ENCODE measurements around the gene NIPBL. TPM values are rescaled to one million over a fixed set of nuclear protein-coding genes. Genes with fewer than 3 reads are reported as not detected.
A peak's percentile ranks its signal among the peaks of the same experiment; 100 is the strongest.
"Not testable (repeated sequence)": the region's sequence is repeated elsewhere in the genome, so short reads cannot be mapped to it uniquely, and the experiment has no call there.

The NIPBL gene
- total RNA-seq, 1 donor, result 41.8 TPM

DNA sequence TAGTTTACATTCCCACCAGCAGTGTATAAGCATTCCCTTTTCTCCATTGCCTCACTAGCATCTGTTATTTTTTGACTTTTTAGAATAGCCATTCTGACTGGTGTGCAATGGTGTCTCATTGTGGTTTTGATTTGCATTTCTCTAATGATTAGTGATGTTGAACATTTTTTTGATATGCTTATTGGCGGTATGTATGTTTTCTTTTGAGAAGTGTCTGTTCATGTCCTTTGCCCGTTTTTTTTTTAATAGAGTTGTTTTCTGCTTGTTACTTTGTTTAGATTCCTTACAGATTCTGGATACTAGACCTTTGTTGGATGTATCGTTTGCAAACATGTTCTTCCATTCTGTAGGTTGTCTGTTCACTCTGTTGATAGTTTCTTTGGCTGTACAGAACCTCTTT is 25.3 kb downstream of the NIPBL start:
- no peak overlapping the region for H3K4me3 ChIP-seq (ENCODE audit: low read depth, low read length)
- TF ChIP-seq CTCF (IDR thresholded peaks at IDR 0.05; ENCODE audit: insufficient read depth, low read length), result no peak
- DNase-seq (ENCODE audit: low read depth), result no peak

- TF ChIP-seq CTCF (IDR thresholded peaks at IDR 0.05; ENCODE audit: insufficient read depth, low read length), result no peak
- H3K4me3 ChIP-seq (ENCODE audit: low read depth, low read length), result no peak overlapping the region
- no peak for DNase-seq (ENCODE audit: low read depth)
Observed at GRCh38 chr5:36902353-36902752, 25.8 kb downstream of the NIPBL start.

DNA sequence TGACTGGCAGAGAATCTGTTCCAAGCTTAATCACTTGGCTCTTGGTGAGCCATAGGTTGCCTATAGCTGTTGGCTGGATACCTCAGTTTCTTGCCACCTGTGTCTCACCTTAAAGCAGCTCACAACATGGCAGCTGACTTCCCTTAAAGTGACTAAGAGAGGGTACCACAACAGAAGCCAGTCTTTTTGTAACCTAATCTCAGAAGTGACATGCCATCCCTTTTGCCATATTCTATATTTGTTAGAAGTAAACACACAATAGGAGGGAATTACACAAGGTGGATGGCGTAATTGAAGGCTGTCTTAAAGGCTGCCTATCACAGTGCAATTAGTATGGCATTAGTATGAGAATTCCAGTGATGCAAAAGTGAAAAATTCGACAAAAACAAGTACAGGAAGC is 28.1 kb downstream of the NIPBL start:
- DNase-seq (ENCODE audit: low read depth), result no peak
- TF ChIP-seq CTCF (IDR thresholded peaks at IDR 0.05; ENCODE audit: insufficient read depth, low read length), result no peak

DNA sequence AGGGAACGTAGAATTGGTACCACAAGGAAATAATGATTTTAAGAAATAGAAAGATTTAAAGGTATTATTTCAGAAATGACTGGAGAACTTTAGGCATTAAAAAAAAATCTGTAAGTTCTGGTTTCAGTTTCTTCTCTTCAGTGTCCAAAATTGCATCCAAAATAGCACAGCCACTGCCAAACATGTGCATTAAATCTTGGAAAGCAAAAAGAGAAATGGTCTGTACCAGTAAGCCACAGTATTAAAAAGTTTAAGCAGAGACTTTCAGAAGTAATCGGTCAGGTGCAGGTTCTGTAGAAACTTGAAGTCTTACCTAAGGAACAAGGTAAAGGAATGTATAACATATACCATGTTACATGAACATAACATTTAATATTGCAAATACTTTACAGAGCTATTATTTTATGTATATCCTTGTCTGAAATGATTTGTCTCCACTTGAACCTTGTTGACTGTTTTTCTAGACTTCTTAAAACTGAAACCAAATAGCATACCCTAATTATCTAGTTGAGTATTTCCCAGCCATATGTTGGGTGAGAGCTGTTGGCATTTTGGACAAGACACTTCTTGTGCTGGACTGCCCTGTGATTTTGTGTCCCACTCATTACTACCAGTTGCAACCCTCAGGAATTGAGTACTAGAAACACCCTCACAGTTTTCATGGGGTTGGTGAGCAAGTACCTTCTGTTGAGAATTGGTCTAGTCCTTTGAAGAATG is 32.1 kb downstream of the NIPBL start:
- DNase-seq (ENCODE audit: low read depth), result peak; percentile 32
- H3K4me3 ChIP-seq (ENCODE audit: low read depth, low read length), result no peak overlapping the region
- TF ChIP-seq CTCF (IDR thresholded peaks at IDR 0.05; ENCODE audit: insufficient read depth, low read length), result no peak

More for the DNA sequence above, 28.1 kb downstream of the NIPBL start:
- no peak overlapping the region for H3K4me3 ChIP-seq (ENCODE audit: low read depth, low read length)

GRCh38 chr5:36915653-36916052 is 39.1 kb downstream of the NIPBL start:
- DNase-seq (ENCODE audit: low read depth), result peak; percentile 55
- no peak for TF ChIP-seq CTCF (IDR thresholded peaks at IDR 0.05; ENCODE audit: insufficient read depth, low read length)
- H3K4me3 ChIP-seq (ENCODE audit: low read depth, low read length), result no peak overlapping the region

DNA sequence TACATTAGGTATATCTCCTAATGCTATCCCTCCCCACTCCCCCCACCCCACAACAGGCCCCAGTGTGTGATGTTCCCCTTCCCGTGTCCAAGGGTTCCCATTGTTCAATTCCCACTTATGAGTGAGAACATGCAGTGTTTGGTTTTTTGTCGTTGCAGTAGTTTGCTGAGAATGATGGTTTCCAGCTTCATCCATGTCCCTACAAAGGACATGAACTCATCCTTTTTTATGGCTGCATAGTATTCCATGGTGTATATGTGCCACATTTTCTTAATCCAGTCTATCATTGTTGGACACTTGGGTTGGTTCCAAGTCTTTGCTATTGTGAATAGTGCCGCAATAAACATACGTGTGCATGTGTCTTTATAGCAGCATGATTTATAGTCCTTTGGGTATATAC is 40.0 kb downstream of the NIPBL start:
- H3K4me3 ChIP-seq (ENCODE audit: low read depth, low read length); DNase-seq (ENCODE audit: low read depth): not testable (repeated sequence)

- not testable (repeated sequence) for DNase-seq (ENCODE audit: low read depth); H3K4me3 ChIP-seq (ENCODE audit: low read depth, low read length)
Observed at GRCh38 chr5:36917358-36917757, 40.8 kb downstream of the NIPBL start.

DNA sequence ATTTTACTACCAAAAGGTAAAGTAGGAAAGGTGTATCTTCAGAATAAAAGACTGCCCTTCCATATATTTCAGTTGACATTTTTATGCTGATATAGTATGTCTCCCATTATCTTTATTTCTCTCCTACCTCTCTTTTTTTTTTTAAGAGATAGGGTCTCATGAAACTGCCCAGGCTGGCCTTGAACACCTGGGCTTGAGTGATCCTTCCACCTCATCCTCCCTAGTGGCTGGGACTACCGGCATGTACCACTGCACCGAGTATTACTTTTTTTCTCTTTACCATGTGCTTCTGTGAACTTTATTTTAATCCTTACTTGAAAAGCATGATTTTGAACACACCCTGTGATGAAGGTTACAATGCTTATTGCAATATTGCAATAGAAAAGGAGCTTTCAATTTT is 42.7 kb downstream of the NIPBL start:
- no peak overlapping the region for H3K4me3 ChIP-seq (ENCODE audit: low read depth, low read length)
- no peak for DNase-seq (ENCODE audit: low read depth)
- TF ChIP-seq CTCF (IDR thresholded peaks at IDR 0.05; ENCODE audit: insufficient read depth, low read length), result no peak
